Central memory CD4-positive, alpha-beta T cell (primary cell): ENCODE data around the gene ZNF81.
A peak's percentile ranks its signal among the peaks of the same experiment; 100 is the strongest.
"Not testable (repeated sequence)": the region's sequence is repeated elsewhere in the genome, so short reads cannot be mapped to it uniquely, and the experiment has no call there.

Experiments used
- DNase-seq: peaks from one replicate; pipeline ENCODE4 v3.0.0; 2022
- total RNA-seq, 3 experiments: gene quantifications; one replicate each; lab custom pipeline; 2026; lab: John Stamatoyannopoulos, UW

The ZNF81 gene
- 13.3 to 23.8 (median 23.7) reads per million in 3 experiments for total RNA-seq

GRCh38 chrX:47836164-47837072 lies at the start of gene ZNF81:
ZNF81 (plus strand) TSS chrX:47836902; CDS start chrX:47846268, 9,366 bp downstream.
- peak; percentile 85 for DNase-seq

DNA sequence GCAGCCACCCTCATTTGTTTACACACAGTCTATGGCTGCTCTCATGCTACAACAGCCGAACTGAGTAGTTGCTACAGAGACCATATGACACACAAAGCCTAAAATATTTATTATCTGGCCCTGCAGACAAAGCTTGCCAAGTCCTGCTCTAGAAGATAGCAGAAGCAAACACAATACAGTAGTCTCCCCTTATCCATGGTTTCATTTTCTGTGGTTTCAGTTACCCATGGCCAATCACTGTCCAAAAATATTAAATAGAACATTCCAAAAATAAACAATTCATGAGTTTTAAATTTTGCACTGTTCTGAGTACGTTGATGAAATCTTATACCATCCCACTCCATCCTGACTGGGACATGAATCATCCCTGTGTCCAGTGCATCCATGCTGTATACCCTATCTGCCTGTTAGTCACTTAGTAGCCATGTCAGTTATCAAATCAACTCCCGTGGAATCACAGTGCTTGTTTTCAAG lies 40.2 kb upstream of the ZNF81 start:
- DNase-seq = no peak

- no peak for DNase-seq
Observed at GRCh38 chrX:47797084-47797483, 39.6 kb upstream of the ZNF81 start.

GRCh38 chrX:47798861-47799260 lies 37.8 kb upstream of the ZNF81 start:
- DNase-seq = no peak

GRCh38 chrX:47802589-47802988 lies 34.1 kb upstream of the ZNF81 start:
- DNase-seq = no peak

DNA sequence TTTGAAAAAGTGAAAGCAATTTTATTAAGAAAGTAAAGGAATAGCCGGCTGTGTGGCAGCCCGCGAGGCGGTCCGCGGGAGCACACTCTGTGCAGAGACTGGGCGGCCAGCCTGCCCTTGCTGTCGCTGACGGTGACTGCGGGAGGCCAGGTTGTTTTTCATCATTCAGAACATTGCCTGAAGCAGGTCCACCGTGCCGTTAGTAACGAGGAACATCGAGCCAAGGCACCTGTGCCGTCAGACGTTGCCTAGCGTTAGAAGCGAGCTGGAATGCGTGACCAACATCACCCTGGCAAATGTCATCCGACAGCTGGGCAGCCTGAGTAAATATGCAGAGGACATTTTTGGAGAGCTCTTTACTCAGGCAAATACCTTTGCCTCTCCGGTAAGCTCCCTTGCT lies 33.6 kb upstream of the ZNF81 start:
- DNase-seq = not testable (repeated sequence)

- no peak for DNase-seq
Observed at GRCh38 chrX:47804315-47804714, 32.4 kb upstream of the ZNF81 start.

DNA sequence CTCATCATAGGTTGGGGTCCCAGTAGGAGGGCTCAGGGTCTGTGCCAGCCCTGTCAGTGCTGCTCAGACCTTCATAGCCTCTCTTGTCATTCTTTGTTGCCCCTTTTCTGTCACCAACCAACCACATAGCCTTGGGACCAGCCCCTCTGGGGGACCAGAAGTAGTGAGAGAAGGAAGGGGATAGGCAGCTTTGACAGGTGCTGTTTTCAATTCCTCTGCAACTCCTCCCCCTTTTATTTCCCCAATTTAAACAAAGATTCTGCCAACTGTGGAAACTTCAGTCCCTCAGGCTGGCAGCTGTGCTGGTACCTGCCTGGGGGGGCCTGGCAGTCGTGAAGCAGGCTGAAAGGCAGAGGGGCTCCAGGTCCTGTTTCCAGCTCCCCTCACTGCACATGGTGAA lies 30.9 kb upstream of the ZNF81 start:
- DNase-seq = not testable (repeated sequence)

- DNase-seq = not testable (repeated sequence)
Observed at GRCh38 chrX:47806415-47807271, 30.1 kb upstream of the ZNF81 start.

DNA sequence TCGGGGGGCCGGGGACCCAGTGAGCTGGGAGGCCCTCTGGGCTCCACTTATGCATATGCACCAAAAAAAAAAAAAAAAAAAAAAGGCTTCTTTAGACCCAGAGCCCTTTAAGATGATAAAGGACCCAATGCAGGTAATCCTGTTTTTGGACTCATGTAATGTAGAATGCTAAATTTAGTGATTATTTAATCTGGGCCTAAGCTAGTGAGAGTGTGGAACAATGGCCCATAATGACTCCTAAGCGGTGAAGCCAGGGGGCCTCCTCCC lies 29.5 kb upstream of the ZNF81 start:
- DNase-seq = not testable (repeated sequence)

GRCh38 chrX:47807548-47807947 lies 29.2 kb upstream of the ZNF81 start:
- no peak for DNase-seq

DNA sequence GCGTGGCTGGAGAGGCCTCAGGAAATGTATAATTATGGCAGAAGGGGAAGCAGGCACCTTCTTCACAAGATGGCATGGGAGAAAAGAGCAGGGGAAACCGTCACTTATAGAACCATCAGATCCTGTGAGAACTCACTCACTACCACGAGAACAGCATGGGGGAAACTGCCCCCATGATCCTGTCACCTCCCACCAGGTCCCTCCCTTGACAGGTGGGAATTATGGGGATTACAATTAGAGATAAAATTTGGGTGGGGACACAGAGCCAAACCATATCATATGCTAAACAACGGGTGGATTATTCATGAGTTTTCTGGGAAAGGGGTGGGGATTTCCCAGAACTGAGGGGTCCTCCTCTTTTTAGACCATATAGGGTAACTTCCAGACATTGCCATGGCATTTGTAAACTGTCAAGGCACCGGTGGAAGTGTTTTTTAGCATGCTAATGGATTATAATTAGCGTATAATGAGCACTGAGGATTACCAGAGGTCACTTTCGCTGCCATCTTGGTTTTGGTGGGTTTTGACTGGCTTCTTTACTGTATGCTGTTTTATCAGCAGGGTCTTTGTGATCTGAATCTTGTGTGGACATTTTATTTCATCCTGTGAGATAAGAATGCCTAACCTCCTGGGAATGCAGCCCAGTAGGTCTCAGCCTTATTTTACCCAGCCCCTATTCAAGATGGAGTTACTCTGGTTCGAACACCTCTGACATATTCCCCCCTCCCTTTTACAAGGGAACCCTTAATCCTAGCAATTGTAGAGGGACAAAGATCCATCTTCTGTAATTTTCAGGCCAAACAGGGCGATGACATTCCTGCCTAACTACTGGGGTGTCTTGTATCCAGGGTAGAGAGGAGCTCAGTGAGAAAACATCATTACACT lies 27.6 kb upstream of the ZNF81 start:
- no peak for DNase-seq

DNA sequence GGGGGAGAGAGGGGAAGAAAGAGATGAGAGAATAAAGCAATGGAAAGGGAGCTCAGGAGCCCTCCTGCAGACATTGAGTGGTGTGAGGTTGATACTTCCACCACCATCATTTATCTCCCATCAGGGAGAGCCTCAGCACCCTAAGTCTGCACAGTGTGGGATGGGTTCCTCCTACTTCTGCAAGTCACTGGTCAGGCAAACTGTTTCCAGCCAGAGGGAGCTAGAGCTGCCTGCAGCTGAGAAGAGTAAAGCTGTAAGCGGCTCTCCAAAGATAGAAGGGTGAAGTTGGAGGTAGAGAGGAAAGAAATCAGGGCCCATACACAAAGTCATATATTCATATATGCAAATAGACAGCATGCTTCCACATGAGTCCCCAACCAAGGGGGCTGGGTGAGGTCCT lies 21.9 kb upstream of the ZNF81 start:
- DNase-seq = no peak

GRCh38 chrX:47815901-47816845 lies 20.5 kb upstream of the ZNF81 start:
- no peak for DNase-seq

DNA sequence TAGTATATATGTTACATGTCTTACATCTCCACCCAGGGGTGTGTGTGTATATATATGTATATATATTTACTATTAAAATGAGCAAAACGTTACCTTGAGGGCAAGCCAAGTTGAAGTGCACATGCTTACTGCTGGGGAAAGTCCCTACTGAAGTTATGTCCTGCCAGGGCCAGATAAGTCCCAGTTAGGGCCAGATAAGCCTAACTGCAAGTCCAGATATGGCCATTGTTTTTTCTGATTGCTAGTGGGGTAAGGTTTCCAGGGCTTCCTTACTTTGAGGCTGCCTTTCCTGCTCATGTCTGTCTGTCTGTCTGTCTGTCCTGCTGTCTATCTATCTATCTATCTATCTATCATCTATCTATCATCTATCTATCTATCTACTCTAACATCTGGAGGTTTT lies 19.3 kb upstream of the ZNF81 start:
- DNase-seq = no peak

- no peak for DNase-seq
Observed at GRCh38 chrX:47817897-47818296, 18.8 kb upstream of the ZNF81 start.

- DNase-seq = no peak
Observed at GRCh38 chrX:47828984-47829383, 7.7 kb upstream of the ZNF81 start.

GRCh38 chrX:47831788-47832187 lies 4.9 kb upstream of the ZNF81 start:
- peak; percentile 37 for DNase-seq

DNA sequence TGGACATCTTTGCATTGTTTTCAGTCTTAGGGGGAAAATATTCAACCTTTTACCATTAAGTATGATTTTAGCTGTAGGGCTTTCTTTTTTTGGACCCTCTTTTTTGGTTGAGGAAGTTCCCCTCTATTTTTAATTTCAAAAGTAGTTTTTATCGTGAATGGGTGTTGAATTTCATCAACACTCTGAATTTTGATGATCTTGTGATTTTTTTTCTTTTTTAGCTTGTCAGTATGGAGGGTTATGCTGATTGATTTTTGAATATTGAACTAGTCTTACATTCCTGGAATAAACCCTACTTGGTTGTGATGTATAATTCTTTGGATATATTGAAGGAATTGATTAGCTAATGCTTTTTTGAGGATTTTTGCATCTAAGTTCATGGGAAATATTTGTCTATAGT lies 1.7 kb downstream of the ZNF81 start:
- DNase-seq = no peak

DNA sequence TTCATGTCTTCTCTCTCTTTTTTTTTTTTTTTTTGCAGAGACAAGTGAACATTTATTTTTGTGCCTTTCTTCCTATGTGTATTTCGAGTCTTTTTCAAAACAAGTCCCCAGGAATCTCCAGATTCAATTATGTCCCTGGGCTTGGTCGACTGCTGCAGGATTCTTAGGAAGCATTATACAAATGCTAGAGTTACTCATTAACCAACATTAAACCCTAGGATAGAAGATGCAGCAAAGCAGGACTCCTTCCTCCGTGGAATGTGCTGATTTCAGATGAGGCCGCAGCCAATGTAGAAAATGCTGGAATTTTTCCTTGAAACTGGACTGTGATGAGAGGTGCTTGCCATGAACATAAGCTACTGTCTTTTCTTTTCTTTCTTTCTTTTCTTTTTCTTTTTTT lies 3.4 kb downstream of the ZNF81 start:
- DNase-seq = no peak

- no peak for DNase-seq
Observed at GRCh38 chrX:47843363-47843762, 6.7 kb downstream of the ZNF81 start.

- DNase-seq = no peak
Observed at GRCh38 chrX:47844117-47844516, 7.4 kb downstream of the ZNF81 start.
